Measurements from ENCODE around the gene NT5DC3. TPM values are rescaled to one million over a fixed set of nuclear protein-coding genes. Genes with fewer than 3 reads are reported as not detected.

The NT5DC3 gene
- total and polyA plus RNA-seq, 2 of the 13 experiments (the other 11 are each of a cell fraction or from before 2014, with no cell fraction given), result 3.2 to 6.6 TPM

- TF ChIP-seq, protein P1, sequence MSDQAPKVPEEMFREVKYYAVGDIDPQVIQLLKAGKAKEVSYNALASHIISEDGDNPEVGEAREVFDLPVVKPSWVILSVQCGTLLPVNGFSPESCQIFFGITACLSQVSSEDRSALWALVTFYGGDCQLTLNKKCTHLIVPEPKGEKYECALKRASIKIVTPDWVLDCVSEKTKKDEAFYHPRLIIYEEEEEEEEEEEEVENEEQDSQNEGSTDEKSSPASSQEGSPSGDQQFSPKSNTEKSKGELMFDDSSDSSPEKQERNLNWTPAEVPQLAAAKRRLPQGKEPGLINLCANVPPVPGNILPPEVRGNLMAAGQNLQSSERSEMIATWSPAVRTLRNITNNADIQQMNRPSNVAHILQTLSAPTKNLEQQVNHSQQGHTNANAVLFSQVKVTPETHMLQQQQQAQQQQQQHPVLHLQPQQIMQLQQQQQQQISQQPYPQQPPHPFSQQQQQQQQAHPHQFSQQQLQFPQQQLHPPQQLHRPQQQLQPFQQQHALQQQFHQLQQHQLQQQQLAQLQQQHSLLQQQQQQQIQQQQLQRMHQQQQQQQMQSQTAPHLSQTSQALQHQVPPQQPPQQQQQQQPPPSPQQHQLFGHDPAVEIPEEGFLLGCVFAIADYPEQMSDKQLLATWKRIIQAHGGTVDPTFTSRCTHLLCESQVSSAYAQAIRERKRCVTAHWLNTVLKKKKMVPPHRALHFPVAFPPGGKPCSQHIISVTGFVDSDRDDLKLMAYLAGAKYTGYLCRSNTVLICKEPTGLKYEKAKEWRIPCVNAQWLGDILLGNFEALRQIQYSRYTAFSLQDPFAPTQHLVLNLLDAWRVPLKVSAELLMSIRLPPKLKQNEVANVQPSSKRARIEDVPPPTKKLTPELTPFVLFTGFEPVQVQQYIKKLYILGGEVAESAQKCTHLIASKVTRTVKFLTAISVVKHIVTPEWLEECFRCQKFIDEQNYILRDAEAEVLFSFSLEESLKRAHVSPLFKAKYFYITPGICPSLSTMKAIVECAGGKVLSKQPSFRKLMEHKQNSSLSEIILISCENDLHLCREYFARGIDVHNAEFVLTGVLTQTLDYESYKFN (CRISPR knock-in tag; conservative IDR thresholded peaks at IDR 0.05), result no peak
- TF ChIP-seq ZIK1 (CRISPR knock-in tag; IDR thresholded peaks at IDR 0.05; ENCODE audit: borderline replicate concordance, low read depth), result peak; percentile 89; the same call in 1 of the 2 replicates
- peak; percentile 47; the same call in 1 of the 2 replicates for TF ChIP-seq FOXA3 (CRISPR knock-in tag; IDR thresholded peaks at IDR 0.05)
- TF ChIP-seq, protein P2, sequence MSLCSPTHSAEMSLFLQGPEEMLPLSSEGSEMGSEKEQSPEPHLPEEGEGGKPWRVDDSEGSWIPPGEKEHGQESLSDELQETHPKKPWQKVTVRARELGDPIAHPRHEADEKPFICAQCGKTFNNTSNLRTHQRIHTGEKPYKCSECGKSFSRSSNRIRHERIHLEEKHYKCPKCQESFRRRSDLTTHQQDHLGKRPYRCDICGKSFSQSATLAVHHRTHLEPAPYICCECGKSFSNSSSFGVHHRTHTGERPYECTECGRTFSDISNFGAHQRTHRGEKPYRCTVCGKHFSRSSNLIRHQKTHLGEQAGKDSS (CRISPR knock-in tag; IDR thresholded peaks at IDR 0.05; ENCODE audit: borderline replicate concordance, low read depth), result no peak
- no peak for TF ChIP-seq MYNN (CRISPR knock-in tag; IDR thresholded peaks at IDR 0.05; ENCODE audit: low read depth)
- TF ChIP-seq RARG (CRISPR knock-in tag; IDR thresholded peaks at IDR 0.05; ENCODE audit: low read depth), result no peak
- TF ChIP-seq MEF2D (CRISPR knock-in tag; IDR thresholded peaks at IDR 0.05), result peak; percentile 27; the same call in 1 of the 2 replicates
- no peak for TF ChIP-seq ZNF549 (CRISPR knock-in tag; IDR thresholded peaks at IDR 0.05)
- peak; percentile 83 for TF ChIP-seq ERF (CRISPR knock-in tag; IDR thresholded peaks at IDR 0.05)
- no peak for TF ChIP-seq ZFP41 (CRISPR knock-in tag; IDR thresholded peaks at IDR 0.05; ENCODE audit: borderline replicate concordance)
- TF ChIP-seq GABPB1 (CRISPR knock-in tag; IDR thresholded peaks at IDR 0.05), result peak; percentile 60
- 0 out of 4 replicates have a peak, but pooled peaks of 1 of the 2 experiments have one; percentile 8 for TF ChIP-seq HMGXB4 (CRISPR knock-in tag; IDR thresholded peaks at IDR 0.05; ENCODE audit: borderline replicate concordance in 1 of 2, low read depth in 1 of 2)
- TF ChIP-seq HOXD1 (CRISPR knock-in tag; IDR thresholded peaks at IDR 0.05), result no peak
- TF ChIP-seq ISX (CRISPR knock-in tag; conservative IDR thresholded peaks at IDR 0.05), result no peak
- TF ChIP-seq BORCS8-MEF2B (CRISPR knock-in tag; IDR thresholded peaks at IDR 0.05), result peak; percentile 84; the same call in 1 of the 2 replicates
- peak; percentile 26; the same call in 1 of the 2 replicates for TF ChIP-seq ELF3 (CRISPR knock-in tag; IDR thresholded peaks at IDR 0.05)
- TF ChIP-seq, protein P3, sequence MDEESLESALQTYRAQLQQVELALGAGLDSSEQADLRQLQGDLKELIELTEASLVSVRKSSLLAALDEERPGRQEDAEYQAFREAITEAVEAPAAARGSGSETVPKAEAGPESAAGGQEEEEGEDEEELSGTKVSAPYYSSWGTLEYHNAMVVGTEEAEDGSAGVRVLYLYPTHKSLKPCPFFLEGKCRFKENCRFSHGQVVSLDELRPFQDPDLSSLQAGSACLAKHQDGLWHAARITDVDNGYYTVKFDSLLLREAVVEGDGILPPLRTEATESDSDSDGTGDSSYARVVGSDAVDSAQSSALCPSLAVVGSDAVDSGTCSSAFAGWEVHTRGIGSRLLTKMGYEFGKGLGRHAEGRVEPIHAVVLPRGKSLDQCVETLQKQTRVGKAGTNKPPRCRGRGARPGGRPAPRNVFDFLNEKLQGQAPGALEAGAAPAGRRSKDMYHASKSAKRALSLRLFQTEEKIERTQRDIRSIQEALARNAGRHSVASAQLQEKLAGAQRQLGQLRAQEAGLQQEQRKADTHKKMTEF (CRISPR knock-in tag; IDR thresholded peaks at IDR 0.05), result peak; percentile 0; the same call in 1 of the 2 replicates
- TF ChIP-seq ZNF331 (CRISPR knock-in tag; IDR thresholded peaks at IDR 0.05), result peak; percentile 65
- peak; percentile 71; the same call in 1 of the 2 replicates for TF ChIP-seq CBFB (CRISPR knock-in tag; IDR thresholded peaks at IDR 0.05)
- no peak for TF ChIP-seq ZNF703 (CRISPR knock-in tag; IDR thresholded peaks at IDR 0.05; ENCODE audit: borderline replicate concordance)
- 0 out of 2 replicates have a peak, but pooled peaks have one; percentile 33 for TF ChIP-seq ZBTB38 (CRISPR knock-in tag; IDR thresholded peaks at IDR 0.05)
- no peak for TF ChIP-seq SUZ12 (IDR thresholded peaks at IDR 0.05; ENCODE audit: low read depth, low read length)
Measured at GRCh38 chr12:103840876-103841689, at the start of gene NT5DC3 (continued).

Measured in HepG2 (cell line).